HEK293T (cell line): ENCODE measurements around the gene STAG1.

ENCODE experiments used
- CTCF ChIA-PET: fragments of 350-600 bp; formaldehyde crosslinking; extraction: SDS; loops from one replicate; lab custom pipeline; 2021; ENCODE audit warnings: antibody characterized with exemption, inconsistent platforms; lab: Yijun Ruan, JAX
- POLR2A ChIA-PET: fragments of 350-600 bp; formaldehyde crosslinking; extraction: SDS; loops from one replicate; lab custom pipeline; 2020; ENCODE audit warnings: antibody characterized with exemption, inconsistent platforms; lab: Yijun Ruan, JAX
- DNase-seq: peaks from one replicate; pipeline ENCODE4 v3.0.0; 2012; ENCODE audit warnings: mixed read lengths; ENCODE audit errors: extremely low spot score
- CTBP1 ChIP-seq: fragments of 450-650 bp; IDR thresholded peaks from 2 replicates; pipeline ENCODE4 v1.6.1; 2016; ENCODE audit warnings: borderline replicate concordance
- ELF4 ChIP-seq: fragments of 450-650 bp; IDR thresholded peaks from 2 replicates; pipeline ENCODE4 v1.6.1; 2017; ENCODE audit warnings: antibody characterized with exemption
- FOXA1 ChIP-seq: fragments of 450-650 bp; IDR thresholded peaks from 2 replicates; pipeline ENCODE4 v1.6.1; 2016; ENCODE audit warnings: mild to moderate bottlenecking
- FOXK2 ChIP-seq: fragments of 450-650 bp; IDR thresholded peaks from 2 replicates; pipeline ENCODE4 v1.6.1; 2016; ENCODE audit warnings: mild to moderate bottlenecking
- FOXM1 ChIP-seq: fragments of 450-650 bp; IDR thresholded peaks from 2 replicates; pipeline ENCODE4 v1.6.1; 2017; ENCODE audit warnings: mild to moderate bottlenecking, borderline replicate concordance
- HDGF ChIP-seq: fragments of 450-650 bp; IDR thresholded peaks from 2 replicates; pipeline ENCODE4 v1.6.1; 2017; ENCODE audit warnings: antibody characterized with exemption, borderline replicate concordance
- L3MBTL2 ChIP-seq: fragments of 450-650 bp; conservative IDR thresholded peaks from 2 replicates; pipeline ENCODE4 v1.6.1; 2016; ENCODE audit warnings: mild to moderate bottlenecking
- LEF1 ChIP-seq: fragments of 450-650 bp; IDR thresholded peaks from 2 replicates; pipeline ENCODE4 v1.6.1; 2017; ENCODE audit warnings: mild to moderate bottlenecking, borderline replicate concordance
- PKNOX1 ChIP-seq: fragments of 450-650 bp; IDR thresholded peaks from 2 replicates; pipeline ENCODE4 v1.6.1; 2016
- SP1 ChIP-seq: fragments of 450-650 bp; IDR thresholded peaks from 2 replicates; pipeline ENCODE4 v1.6.1; 2017
- TARDBP ChIP-seq: fragments of 450-650 bp; IDR thresholded peaks from 2 replicates; pipeline ENCODE4 v1.6.1; 2016

The STAG1 gene

GRCh38 chr3:136292500-136292899 is 459.7 kb downstream of the STAG1 start:
- no peak for DNase-seq
- ChIA-PET POLR2A (no interaction called here), CTCF (interaction anchor here (0.6 kb wide), 1 partner anchor 17 kb away, joined by 4 read pairs; no protein-coding TSS in a partner anchor)
- TF ChIP-seq FOXM1 (no peak), ELF4 (no peak), TARDBP (no peak), HDGF (no peak), CTBP1 (no peak), SP1 (no peak), FOXA1 (no peak), FOXK2 (no peak)

- POLR2A ChIA-PET = no interaction called here
- CTCF ChIA-PET = no interaction called here
- no peak for DNase-seq
- TF ChIP-seq LEF1 (no peak), CTBP1 (no peak), FOXA1 (no peak), PKNOX1 (no peak), L3MBTL2 (no peak)
Observed at GRCh38 chr3:136291302-136291701, 460.9 kb downstream of the STAG1 start.
